Measurements from ENCODE around the gene STARD13. TPM values are rescaled to one million over a fixed set of nuclear protein-coding genes. Genes with fewer than 3 reads are reported as not detected.

Gene STARD13
- total RNA-seq, 1 donor, result 28.2 TPM

- TF ChIP-seq, protein P1, sequence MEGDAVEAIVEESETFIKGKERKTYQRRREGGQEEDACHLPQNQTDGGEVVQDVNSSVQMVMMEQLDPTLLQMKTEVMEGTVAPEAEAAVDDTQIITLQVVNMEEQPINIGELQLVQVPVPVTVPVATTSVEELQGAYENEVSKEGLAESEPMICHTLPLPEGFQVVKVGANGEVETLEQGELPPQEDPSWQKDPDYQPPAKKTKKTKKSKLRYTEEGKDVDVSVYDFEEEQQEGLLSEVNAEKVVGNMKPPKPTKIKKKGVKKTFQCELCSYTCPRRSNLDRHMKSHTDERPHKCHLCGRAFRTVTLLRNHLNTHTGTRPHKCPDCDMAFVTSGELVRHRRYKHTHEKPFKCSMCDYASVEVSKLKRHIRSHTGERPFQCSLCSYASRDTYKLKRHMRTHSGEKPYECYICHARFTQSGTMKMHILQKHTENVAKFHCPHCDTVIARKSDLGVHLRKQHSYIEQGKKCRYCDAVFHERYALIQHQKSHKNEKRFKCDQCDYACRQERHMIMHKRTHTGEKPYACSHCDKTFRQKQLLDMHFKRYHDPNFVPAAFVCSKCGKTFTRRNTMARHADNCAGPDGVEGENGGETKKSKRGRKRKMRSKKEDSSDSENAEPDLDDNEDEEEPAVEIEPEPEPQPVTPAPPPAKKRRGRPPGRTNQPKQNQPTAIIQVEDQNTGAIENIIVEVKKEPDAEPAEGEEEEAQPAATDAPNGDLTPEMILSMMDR (IDR thresholded peaks at IDR 0.05; ENCODE audit: extremely low read depth, low read depth, low read length), result no peak
- H3K27ac ChIP-seq (ENCODE audit: low read depth, low read length), result no peak overlapping the region
- H3K9me3 ChIP-seq (ENCODE audit: low read depth, low read length), result no peaks in the 10 kb centered on the region
- no peak overlapping the region for H3K4me2 ChIP-seq (ENCODE audit: insufficient read depth, low read length)
- no peak for DNase-seq (ENCODE audit: insufficient read length, low spot score, missing footprints)
- H3K4me1 ChIP-seq (ENCODE audit: insufficient read depth, low read length), result no peaks in the 10 kb centered on the region
- H3K79me2 ChIP-seq (ENCODE audit: insufficient read depth, low read length), result peaks cover 16% of the 10 kb centered on the region
- H3K4me3 ChIP-seq (ENCODE audit: insufficient read depth, low read length), result no peak overlapping the region
- no peaks in the 10 kb centered on the region for H3K27me3 ChIP-seq (ENCODE audit: insufficient read depth, low read length)
- H3K36me3 ChIP-seq (ENCODE audit: insufficient read depth, low read length), result no peaks in the 10 kb centered on the region
- no peaks in the 10 kb centered on the region for H4K20me1 ChIP-seq (ENCODE audit: insufficient read depth, low read length)
- H2AFZ ChIP-seq (ENCODE audit: low read length), result no peak overlapping the region
Measured at GRCh38 chr13:33330483-33330882, 44.9 kb upstream of the STARD13 start.

GRCh38 chr13:33328701-33329100 is 43.1 kb upstream of the STARD13 start:
- Histone ChIP-seq H3K27me3 (ENCODE audit: insufficient read depth, low read length) (no peaks in the 10 kb centered on the region), H3K9me3 (ENCODE audit: low read depth, low read length) (no peaks in the 10 kb centered on the region), H3K36me3 (ENCODE audit: insufficient read depth, low read length) (no peaks in the 10 kb centered on the region), H4K20me1 (ENCODE audit: insufficient read depth, low read length) (no peaks in the 10 kb centered on the region), H3K4me3 (ENCODE audit: insufficient read depth, low read length) (no peak overlapping the region), H3K4me1 (ENCODE audit: insufficient read depth, low read length) (no peaks in the 10 kb centered on the region), H2AFZ (ENCODE audit: low read length) (no peak overlapping the region), H3K27ac (ENCODE audit: low read depth, low read length) (no peak overlapping the region), H3K4me2 (ENCODE audit: insufficient read depth, low read length) (no peak overlapping the region), H3K79me2 (ENCODE audit: insufficient read depth, low read length) (peaks cover 4% of the 10 kb centered on the region)
- no peak for DNase-seq (ENCODE audit: insufficient read length, low spot score, missing footprints)
- TF ChIP-seq, protein P1 (IDR thresholded peaks at IDR 0.05; ENCODE audit: extremely low read depth, low read depth, low read length), result no peak

GRCh38 chr13:33326723-33327122 is 41.2 kb upstream of the STARD13 start:
- H3K4me1 ChIP-seq (ENCODE audit: insufficient read depth, low read length), result no peaks in the 10 kb centered on the region
- H3K36me3 ChIP-seq (ENCODE audit: insufficient read depth, low read length), result no peaks in the 10 kb centered on the region
- no peak overlapping the region for H3K4me3 ChIP-seq (ENCODE audit: insufficient read depth, low read length)
- TF ChIP-seq, protein P1 (IDR thresholded peaks at IDR 0.05; ENCODE audit: extremely low read depth, low read depth, low read length), result no peak
- peaks cover 6% of the 10 kb centered on the region for H3K79me2 ChIP-seq (ENCODE audit: insufficient read depth, low read length)
- no peak overlapping the region for H3K27ac ChIP-seq (ENCODE audit: low read depth, low read length)
- H3K27me3 ChIP-seq (ENCODE audit: insufficient read depth, low read length), result no peaks in the 10 kb centered on the region
- DNase-seq (ENCODE audit: insufficient read length, low spot score, missing footprints), result no peak
- H3K4me2 ChIP-seq (ENCODE audit: insufficient read depth, low read length), result no peak overlapping the region
- H4K20me1 ChIP-seq (ENCODE audit: insufficient read depth, low read length), result no peaks in the 10 kb centered on the region
- no peaks in the 10 kb centered on the region for H3K9me3 ChIP-seq (ENCODE audit: low read depth, low read length)
- no peak overlapping the region for H2AFZ ChIP-seq (ENCODE audit: low read length)

DNA sequence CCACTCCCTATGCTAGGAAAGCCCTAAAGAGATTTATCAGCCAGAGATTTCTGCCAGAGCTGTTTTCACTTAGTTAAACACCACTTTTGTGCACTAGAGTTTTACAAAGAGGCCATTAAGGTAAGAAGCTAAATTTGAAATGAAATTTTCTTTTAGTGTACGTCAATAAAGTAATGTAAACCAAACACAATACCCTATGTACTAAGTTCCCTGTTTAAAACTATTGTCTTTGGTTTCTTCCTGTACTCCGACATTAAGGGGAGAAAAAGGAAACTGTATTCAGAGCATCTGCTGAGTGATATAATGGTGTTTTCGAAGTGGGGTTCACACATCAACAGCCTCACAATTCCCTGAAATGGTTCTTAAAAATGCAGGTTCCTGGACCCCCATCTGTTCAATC is 40.7 kb upstream of the STARD13 start:
- no peak overlapping the region for H3K4me2 ChIP-seq (ENCODE audit: insufficient read depth, low read length)
- H3K36me3 ChIP-seq (ENCODE audit: insufficient read depth, low read length), result no peaks in the 10 kb centered on the region
- no peak overlapping the region for H3K4me3 ChIP-seq (ENCODE audit: insufficient read depth, low read length)
- H3K79me2 ChIP-seq (ENCODE audit: insufficient read depth, low read length), result peaks cover 6% of the 10 kb centered on the region
- no peaks in the 10 kb centered on the region for H3K27me3 ChIP-seq (ENCODE audit: insufficient read depth, low read length)
- TF ChIP-seq, protein P1 (IDR thresholded peaks at IDR 0.05; ENCODE audit: extremely low read depth, low read depth, low read length), result no peak
- H3K27ac ChIP-seq (ENCODE audit: low read depth, low read length), result no peak overlapping the region
- no peaks in the 10 kb centered on the region for H3K9me3 ChIP-seq (ENCODE audit: low read depth, low read length)
- H2AFZ ChIP-seq (ENCODE audit: low read length), result no peak overlapping the region
- no peaks in the 10 kb centered on the region for H4K20me1 ChIP-seq (ENCODE audit: insufficient read depth, low read length)
- no peaks in the 10 kb centered on the region for H3K4me1 ChIP-seq (ENCODE audit: insufficient read depth, low read length)
- DNase-seq (ENCODE audit: insufficient read length, low spot score, missing footprints), result no peak
